H1 (cell line): Measurements from ENCODE around the gene CNPY2. TPM values are rescaled to one million over a fixed set of nuclear protein-coding genes. Genes with fewer than 3 reads are reported as not detected.

Experiments
- CTCF ChIA-PET: fragments of 300-600 bp; sonication (Branson Sonifier 250); formaldehyde crosslinking; loops from one replicate; lab custom pipeline; 2021; ENCODE audit not compliant: partially characterized antibody; lab: Charles Lee
- POLR2A ChIA-PET: fragments of 300-600 bp; sonication (Branson Sonifier 250); formaldehyde crosslinking; loops from one replicate; lab custom pipeline; 2021; ENCODE audit warnings: inconsistent platforms; ENCODE audit not compliant: partially characterized antibody; lab: Charles Lee
- DNase-seq, 2 experiments: peaks; one replicate each; pipeline versions ENCODE4 v3.0.0 to v3.0.0-alpha.2; 2010 to 2022; ENCODE audit warnings: low spot score in 2 of 2, low read depth in 1 of 2, mixed read lengths in 1 of 2
- FAIRE-seq: peaks from 2 replicates; lab custom pipeline; 2011; peaks lifted over from hg19 to GRCh38; lab: Jason Lieb, UNC
- H2AFZ ChIP-seq: 2 replicates; pipeline ENCODE4 v1.8.1; 2012; ENCODE audit warnings: low read length, inconsistent platforms
- H2AK5ac ChIP-seq: 2 replicates; pipeline ENCODE4 v1.6.1; 2013; ENCODE audit warnings: low read depth, low read length
- H2BK120ac ChIP-seq: replicated peaks from 2 replicates; pipeline ENCODE3; 2013; ENCODE audit warnings: low read depth, low read length, inconsistent platforms
- H2BK12ac ChIP-seq: 2 replicates; pipeline ENCODE4 v1.6.1; 2013; ENCODE audit warnings: low read depth, low read length
- H2BK15ac ChIP-seq: 2 replicates; pipeline ENCODE4 v1.6.1; 2013; ENCODE audit warnings: low read length
- H2BK20ac ChIP-seq: 2 replicates; pipeline ENCODE4 v1.6.1; 2013; ENCODE audit warnings: low read length
- H2BK5ac ChIP-seq: 2 replicates; pipeline ENCODE4 v1.6.1; 2013; ENCODE audit warnings: low read depth, low read length
- H3K14ac ChIP-seq: 2 replicates; pipeline ENCODE4 v1.6.1; 2013; ENCODE audit warnings: inconsistent platforms; ENCODE audit not compliant: insufficient read length
- H3K18ac ChIP-seq: 2 replicates; pipeline ENCODE4 v1.6.1; 2013; ENCODE audit warnings: low read length; ENCODE audit errors: extremely low read depth
- H3K23ac ChIP-seq: 2 replicates; pipeline ENCODE4 v1.6.1; 2013; ENCODE audit warnings: inconsistent platforms; ENCODE audit not compliant: insufficient read length
- H3K23me2 ChIP-seq: 2 replicates; pipeline ENCODE4 v1.6.1; 2013; ENCODE audit warnings: low read depth, low read length
- H3K27ac ChIP-seq: 2 replicates; pipeline ENCODE4 v1.6.1; 2011; ENCODE audit warnings: low read depth, low read length, inconsistent platforms
- H3K27me3 ChIP-seq, 4 experiments: replicated peaks in 1 of 4; 1 replicate in 1 of 4; 2 replicates in 3 of 4; pipeline versions ENCODE4 v1.6.1 to v1.8.1; 2011 to 2013; ENCODE audit warnings: low read length in 3 of 4, mild to moderate bottlenecking in 3 of 4, inconsistent platforms in 2 of 4, mixed read lengths in 2 of 4, moderate library complexity in 1 of 4; ENCODE audit not compliant: control insufficient read depth in 3 of 4, insufficient read depth in 3 of 4; ENCODE audit errors: extremely low read depth in 1 of 4
- H3K36me3 ChIP-seq, 4 experiments: 2 replicates each; pipeline versions ENCODE4 v1.6.1 to v1.8.1; 2011 to 2013; ENCODE audit warnings: mild to moderate bottlenecking in 4 of 4, low read length in 3 of 4, moderate library complexity in 2 of 4, control low read depth in 1 of 4, inconsistent platforms in 1 of 4; ENCODE audit not compliant: insufficient read depth in 4 of 4, control insufficient read depth in 2 of 4
- H3K4ac ChIP-seq: replicated peaks from 2 replicates; pipeline ENCODE3; 2013; ENCODE audit warnings: low read length, low read depth, mixed read lengths, inconsistent platforms; ENCODE audit not compliant: insufficient read length
- H3K4me1 ChIP-seq, 4 experiments: replicated peaks in 1 of 4; 1 replicate in 1 of 4; 2 replicates in 3 of 4; pipeline versions ENCODE4 v1.6.1 to v1.8.1; 2011 to 2013; ENCODE audit warnings: low read length in 3 of 4, inconsistent platforms in 2 of 4, mixed read lengths in 1 of 4; ENCODE audit not compliant: insufficient read depth in 4 of 4, control insufficient read depth in 3 of 4
- H3K4me2 ChIP-seq, 2 experiments: 2 replicates each; pipeline versions ENCODE4 v1.6.1 to v1.8.1; 2011 to 2013; ENCODE audit warnings: low read depth in 2 of 2, low read length in 2 of 2, control low read depth in 1 of 2, inconsistent platforms in 1 of 2, mild to moderate bottlenecking in 1 of 2; ENCODE audit not compliant: insufficient read depth in 1 of 2
- H3K4me3 ChIP-seq, 4 experiments: fragments of 200-600, 300-600 bp in 1 of 4; sonication (generic), shearing (Covaris generic), sonication (Bioruptor Twin) in 1 of 4; 2 replicates each; pipeline versions ENCODE4 v1.5.1 to v1.8.1; 2011 to 2016; ENCODE audit warnings: low read length in 4 of 4, low read depth in 3 of 4, control low read depth in 2 of 4, inconsistent platforms in 2 of 4, mild to moderate bottlenecking in 2 of 4, mixed read lengths in 1 of 4, moderate library complexity in 1 of 4; ENCODE audit not compliant: insufficient read depth in 2 of 4; ENCODE audit errors: extremely low read depth in 1 of 4
- H3K56ac ChIP-seq: replicated peaks from 2 replicates; pipeline ENCODE3; 2013; ENCODE audit warnings: low read depth, mild to moderate bottlenecking, mixed read lengths, low read length, inconsistent platforms; ENCODE audit not compliant: insufficient read length
- H3K79me1 ChIP-seq: 2 replicates; pipeline ENCODE4 v1.6.1; 2013; ENCODE audit warnings: low read depth, low read length, control low read depth
- H3K79me2 ChIP-seq, 2 experiments: 2 replicates each; pipeline versions ENCODE4 v1.6.1 to v1.8.1; 2012 to 2013; ENCODE audit warnings: low read length in 2 of 2, mild to moderate bottlenecking in 2 of 2, inconsistent platforms in 1 of 2; ENCODE audit not compliant: insufficient read depth in 2 of 2, control insufficient read depth in 1 of 2
- H3K9ac ChIP-seq, 4 experiments: replicated peaks in 1 of 4; 1 replicate in 1 of 4; 2 replicates in 3 of 4; pipeline versions ENCODE4 v1.6.1 to v1.8.1; 2011 to 2013; ENCODE audit warnings: low read depth in 3 of 4, low read length in 3 of 4, control low read depth in 2 of 4, mild to moderate bottlenecking in 2 of 4, moderate library complexity in 2 of 4, inconsistent platforms in 1 of 4; ENCODE audit errors: extremely low read depth in 1 of 4
- H3K9me3 ChIP-seq, 2 experiments: 2 replicates each; pipeline versions ENCODE4 v1.6.1 to v1.8.1; 2012 to 2013; ENCODE audit warnings: mild to moderate bottlenecking in 2 of 2, moderate library complexity in 2 of 2, control low read depth in 1 of 2, inconsistent platforms in 1 of 2, low read depth in 1 of 2, low read length in 1 of 2, mixed read lengths in 1 of 2; ENCODE audit not compliant: insufficient read depth in 2 of 2
- H4K20me1 ChIP-seq, 2 experiments: replicated peaks in 1 of 2; 2 replicates each; pipeline versions ENCODE3 to v1.8.1; 2011 to 2013; ENCODE audit warnings: inconsistent platforms in 2 of 2, low read length in 2 of 2, mild to moderate bottlenecking in 1 of 2; ENCODE audit not compliant: insufficient read depth in 2 of 2, control insufficient read depth in 1 of 2
- H4K5ac ChIP-seq: 2 replicates; pipeline ENCODE4 v1.6.1; 2013; ENCODE audit warnings: low read length, low read depth, mixed read lengths, inconsistent platforms; ENCODE audit not compliant: insufficient read length
- H4K8ac ChIP-seq: 2 replicates; pipeline ENCODE4 v1.8.0; 2013; ENCODE audit warnings: mild to moderate bottlenecking, moderate library complexity, low read length, inconsistent platforms; ENCODE audit not compliant: insufficient read depth; ENCODE audit errors: extremely low read depth
- H4K91ac ChIP-seq: replicated peaks from 2 replicates; pipeline ENCODE3; 2013; ENCODE audit warnings: low read length, mixed read lengths, inconsistent platforms; ENCODE audit not compliant: insufficient read length
- ASH2L ChIP-seq: fragments of 200-600, 300-600 bp; sonication (generic); IDR thresholded peaks from one replicate; pipeline ENCODE4 v1.7.1; 2017; ENCODE audit warnings: low read length
- ATF3 ChIP-seq: IDR thresholded peaks from 2 replicates; pipeline ENCODE4 v1.6.1; 2011; ENCODE audit warnings: low read depth, mild to moderate bottlenecking, low read length; ENCODE audit not compliant: insufficient read depth
- CREB1 ChIP-seq: IDR thresholded peaks from 2 replicates; pipeline ENCODE4 v1.6.1; 2012; ENCODE audit warnings: inconsistent platforms
- CTBP2 ChIP-seq: IDR thresholded peaks from 2 replicates; pipeline ENCODE4 v1.7.0; 2011; ENCODE audit warnings: borderline replicate concordance, mild to moderate bottlenecking, moderate library complexity, mixed read lengths, low read length; ENCODE audit not compliant: insufficient read depth, insufficient read length
- JUND ChIP-seq: IDR thresholded peaks from 2 replicates; pipeline ENCODE4 v1.6.1; 2011; ENCODE audit warnings: mild to moderate bottlenecking, improper control_type of control experiment, low read length
- KDM1A ChIP-seq: fragments of 200-600, 300-600 bp; sonication (generic); IDR thresholded peaks from 2 replicates; pipeline ENCODE4 v1.7.1; 2016; ENCODE audit warnings: mild to moderate bottlenecking, low read length, borderline replicate concordance
- MAX ChIP-seq: IDR thresholded peaks from 2 replicates; pipeline ENCODE4 v1.6.1; 2012; ENCODE audit warnings: inconsistent platforms
- POU5F1 ChIP-seq: IDR thresholded peaks from 2 replicates; pipeline ENCODE4 v1.6.1; 2011; ENCODE audit warnings: low read depth, mild to moderate bottlenecking, low read length, moderate library complexity
- SIX5 ChIP-seq: IDR thresholded peaks from 2 replicates; pipeline ENCODE4 v1.6.1; 2011; ENCODE audit warnings: mild to moderate bottlenecking, low read depth, low read length
- SUZ12 ChIP-seq: fragments of 200-600 bp; sonication (generic); IDR thresholded peaks from 2 replicates; pipeline ENCODE4 v1.6.1; 2012; ENCODE audit warnings: mild to moderate bottlenecking, inconsistent platforms, low read length, moderate library complexity, mixed read lengths
- TEAD4 ChIP-seq: IDR thresholded peaks from 2 replicates; pipeline ENCODE4 v1.6.1; 2012; ENCODE audit warnings: low read depth, low read length, inconsistent platforms, mixed read lengths
- WGBS, 2 experiments: shearing (Covaris generic) in 1 of 2; methylation state at CpG; one replicate each; pipeline versions ENCODE4 v1.1.6 to v1.1.7; 2013 to 2015; ENCODE audit warnings: low lambda C conversion rate in 2 of 2, mixed read lengths in 2 of 2, inconsistent platforms in 1 of 2, low coverage in 1 of 2, missing lambda C conversion rate in 1 of 2; ENCODE audit not compliant: insufficient replicate concordance in 2 of 2, insufficient coverage in 1 of 2, insufficient read length in 1 of 2; ENCODE audit errors: extremely low coverage in 1 of 2, missing lambda C conversion rate in 1 of 2; 5-methylcytosine and 5-hydroxymethylcytosine counted together
- polyA plus RNA-seq, 7 experiments: library from polyadenylated mRNA; depleted of rRNA in 3 of 7; stranded (reverse) in 5 of 7; unstranded in 2 of 7; fragments of >200 nt in 5 of 7; fragments of 200-250 nt in 2 of 7; gene quantifications; 1 replicate in 5 of 7; 2 replicates in 1 of 7; 4 replicates in 1 of 7; pipeline versions ENCODE4 v1.2.1 to v1.2.3, GENCODE V29; 2011 to 2013; ENCODE audit warnings: missing spikeins in 2 of 7, mixed read lengths in 2 of 7
- total RNA-seq: library from RNA; stranded (reverse); fragmentation: NEBNext Ultra II Directional; extraction: Animal tissue kit (Norgen Biotek cat#: 25700); gene quantifications from 2 replicates; pipeline ENCODE4 v1.2.1, GENCODE V29; 2021

Gene CNPY2
- total and polyA plus RNA-seq, 2 of the 8 experiments (the other 6 are each of a cell fraction or from before 2014, with no cell fraction given): 203 to 281 TPM

- Histone ChIP-seq H4K5ac (peak overlapping the region; percentile 7), H3K36me3 (0 out of 8 replicates have a peak, but pooled peaks cover 0 to 2% (median 0%) of the 10 kb centered on the region in 4 experiments), H3K79me2 (no peaks in the 10 kb centered on the region), H3K9me3 (no peaks in the 10 kb centered on the region), H2BK12ac (peak overlapping the region; percentile 84), H3K27ac (peak overlapping the region; percentile 81; the same call in 1 of the 2 replicates), H2AFZ (no peak overlapping the region), H3K9ac (peak overlapping the region in 3 of 4 experiments; percentile 4 to 84 (median 69); a peak in 5 of 7 replicates), H2BK20ac (peak overlapping the region; percentile 63; the same call in 1 of the 2 replicates), H2BK120ac (no peak overlapping the region), H3K79me1 (no peaks in the 10 kb centered on the region), H3K23ac (no peak overlapping the region), H3K4me3 (peak overlapping the region; percentile 15 to 73 (median 56)), H3K27me3 (no peaks in the 10 kb centered on the region), H4K91ac (peak overlapping the region; percentile 54), H4K8ac (peak overlapping the region; percentile 6; the same call in 1 of the 2 replicates), H3K23me2 (peaks cover 7% of the 10 kb centered on the region; the same call in 1 of the 2 replicates), H3K4me2 (peak overlapping the region; percentile 78 to 93), H3K4me1 (peaks cover 2 to 14% (median 6%) of the 10 kb centered on the region in 4 experiments), H3K56ac (no peak overlapping the region), H2AK5ac (peak overlapping the region; percentile 88), H4K20me1 (no peaks in the 10 kb centered on the region), H3K4ac (no peak overlapping the region), H2BK5ac (peak overlapping the region; percentile 78), H3K14ac (no peak overlapping the region), H3K18ac (no peak overlapping the region), H2BK15ac (peak overlapping the region; percentile 46; the same call in 1 of the 2 replicates)
- ChIA-PET POLR2A (interaction anchor here (0.6 to 7.2 kb wide), 18 partner anchors 8 to 252 kb away, joined by 3 to 55 read pairs (median 3); partner anchors contain the start of genes CNPY2, COQ10A, MYL6 and RNF41), CTCF (interaction anchor here (0.6 to 7.2 kb wide), 9 partner anchors 9 to 144 kb away, joined by 3 to 38 read pairs (median 5); partner anchors contain the start of genes CNPY2, RNF41 and STAT2)
- WGBS, 2 experiments: 90% methylated on average over 11 of the region's 11 CpGs; no CpG with 5 or more reads in 1 of the 2 experiments
- FAIRE-seq: no peak
- no peak for DNase-seq
- TF ChIP-seq ATF3 (no peak), CTBP2 (no peak), JUND (no peak), SUZ12 (no peak), KDM1A (no peak), POU5F1 (no peak), MAX (no peak), ASH2L (no peak), TEAD4 (no peak), SIX5 (no peak), CREB1 (no peak)
Measured at GRCh38 chr12:56332512-56333196, 16.9 kb upstream of the CNPY2 start.
